Activated CD8-positive, alpha-beta memory T cell treated with anti-CD3 and anti-CD28 coated beads, Interleukin-2, amount 10 ng/mL, durations not matched to agents 7 days and 5 days (primary cell): ENCODE measurements around the gene CLECL1. TPM values are rescaled to one million over a fixed set of nuclear protein-coding genes. Genes with fewer than 3 reads are reported as not detected.
A peak's percentile ranks its signal among the peaks of the same experiment; 100 is the strongest.

ENCODE experiments used
- ATAC-seq: fragments of 150-1000 bp; cut with Tn5 transposase; one replicate; pipeline ENCODE4 v1.10.0; 2021; ENCODE audit warnings: moderate library complexity
- CTCF ChIA-PET: fragments of 350-600 bp; sonication (Branson Sonifier 250); formaldehyde crosslinking; loops from one replicate; lab custom pipeline; 2021; ENCODE audit warnings: antibody characterized with exemption; lab: Charles Lee
- DNase-seq: peaks from one replicate; pipeline ENCODE4 v3.0.0-alpha.2; 2020
- H3K27ac Mint-ChIP-seq: one replicate; pipeline ENCODE4 v1.8.0; 2021; ENCODE audit warnings: mild to moderate bottlenecking, mixed read lengths
- H3K27me3 Mint-ChIP-seq: one replicate; pipeline ENCODE4 v1.8.0; 2021; ENCODE audit warnings: mixed read lengths
- H3K36me3 Mint-ChIP-seq: one replicate; pipeline ENCODE4 v1.8.0; 2021; ENCODE audit warnings: mild to moderate bottlenecking, mixed read lengths
- H3K4me1 Mint-ChIP-seq: one replicate; pipeline ENCODE4 v1.8.0; 2021; ENCODE audit warnings: mixed read lengths
- H3K4me3 Mint-ChIP-seq: one replicate; pipeline ENCODE4 v1.8.0; 2021; ENCODE audit warnings: mild to moderate bottlenecking, moderate library complexity, mixed read lengths
- H3K9me3 Mint-ChIP-seq: one replicate; pipeline ENCODE4 v1.8.0; 2022; ENCODE audit warnings: low read depth, mixed read lengths
- total RNA-seq, 2 experiments: library from RNA; stranded (reverse); gene quantifications; one replicate each; pipeline ENCODE4 v1.2.3, GENCODE V29; 2021

The CLECL1 gene
- total RNA-seq, 2 experiments from 2014 or later = 2.2 to 8.8 TPM

GRCh38 chr12:9757433-9758025 is 24.6 kb upstream of the CLECL1 start:
- no peaks in the 10 kb centered on the region for H3K9me3 Mint-ChIP-seq
- H3K4me1 Mint-ChIP-seq = peaks cover 52% of the 10 kb centered on the region
- no peaks in the 10 kb centered on the region for H3K27me3 Mint-ChIP-seq

GRCh38 chr12:9756706-9757105 is 23.8 kb upstream of the CLECL1 start:
- peak overlapping the region; percentile 99 for H3K4me3 Mint-ChIP-seq
- peaks cover 77% of the 10 kb centered on the region for H3K36me3 Mint-ChIP-seq
- H3K27ac Mint-ChIP-seq = peak overlapping the region; percentile 82
- H3K4me1 Mint-ChIP-seq = peaks cover 47% of the 10 kb centered on the region
- DNase-seq = no peak
- no peak for ATAC-seq
- CTCF ChIA-PET = interaction anchor here (12.5 to 17.2 kb wide), 3 partner anchors 15 to 55 kb away, joined by 108 to 503 read pairs (median 187); no protein-coding TSS in a partner anchor
- no peaks in the 10 kb centered on the region for H3K9me3 Mint-ChIP-seq
- H3K27me3 Mint-ChIP-seq = no peaks in the 10 kb centered on the region

More at GRCh38 chr12:9757433-9758025, 24.6 kb upstream of the CLECL1 start:
- no peak for ATAC-seq
- DNase-seq = no peak
- CTCF ChIA-PET = interaction anchor here (0.7 to 17.2 kb wide), 7 partner anchors 7 to 111 kb away, joined by 3 to 503 read pairs (median 74); partner anchors contain the start of gene CLEC2B
- peak overlapping the region; percentile 99 for H3K27ac Mint-ChIP-seq
- peak overlapping the region; percentile 99 for H3K4me3 Mint-ChIP-seq
- H3K36me3 Mint-ChIP-seq = peaks cover 75% of the 10 kb centered on the region

GRCh38 chr12:9756170-9756569 is 23.3 kb upstream of the CLECL1 start:
- H3K4me1 Mint-ChIP-seq = peaks cover 49% of the 10 kb centered on the region
- H3K4me3 Mint-ChIP-seq = peak overlapping the region; percentile 99
- DNase-seq = no peak
- H3K27ac Mint-ChIP-seq = peak overlapping the region; percentile 82
- no peaks in the 10 kb centered on the region for H3K27me3 Mint-ChIP-seq
- CTCF ChIA-PET = interaction anchor here (12.5 to 17.2 kb wide), 3 partner anchors 14 to 55 kb away, joined by 108 to 503 read pairs (median 187); no protein-coding TSS in a partner anchor
- H3K9me3 Mint-ChIP-seq = no peaks in the 10 kb centered on the region
- H3K36me3 Mint-ChIP-seq = peaks cover 79% of the 10 kb centered on the region
- no peak for ATAC-seq

GRCh38 chr12:9755567-9755966 is 22.7 kb upstream of the CLECL1 start:
- Mint-ChIP-seq H3K27me3 (no peaks in the 10 kb centered on the region), H3K36me3 (peaks cover 79% of the 10 kb centered on the region), H3K4me3 (peak overlapping the region; percentile 66), H3K27ac (peak overlapping the region; percentile 69), H3K9me3 (no peaks in the 10 kb centered on the region), H3K4me1 (peaks cover 52% of the 10 kb centered on the region)
- DNase-seq (no peak), ATAC-seq (no peak)
- CTCF ChIA-PET = interaction anchor here (1.0 to 17.2 kb wide), 6 partner anchors 14 to 139 kb away, joined by 3 to 503 read pairs (median 56); no protein-coding TSS in a partner anchor

GRCh38 chr12:9755035-9755434 is 22.1 kb upstream of the CLECL1 start:
- Mint-ChIP-seq H3K4me1 (peaks cover 57% of the 10 kb centered on the region), H3K27ac (peak overlapping the region; percentile 69), H3K27me3 (no peaks in the 10 kb centered on the region), H3K4me3 (peak overlapping the region; percentile 66), H3K36me3 (peaks cover 77% of the 10 kb centered on the region), H3K9me3 (no peaks in the 10 kb centered on the region)
- CTCF ChIA-PET = interaction anchor here (1.0 to 17.2 kb wide), 6 partner anchors 13 to 140 kb away, joined by 3 to 503 read pairs (median 56); no protein-coding TSS in a partner anchor
- DNase-seq (no peak), ATAC-seq (no peak)

GRCh38 chr12:9754099-9754927 is 21.4 kb upstream of the CLECL1 start:
- peak overlapping the region; percentile 66 for H3K4me3 Mint-ChIP-seq
- CTCF ChIA-PET = interaction anchor here (1.0 to 17.2 kb wide), 6 partner anchors 12 to 140 kb away, joined by 3 to 503 read pairs (median 56); no protein-coding TSS in a partner anchor
- peaks cover 69% of the 10 kb centered on the region for H3K36me3 Mint-ChIP-seq
- no peaks in the 10 kb centered on the region for H3K27me3 Mint-ChIP-seq
- no peaks in the 10 kb centered on the region for H3K9me3 Mint-ChIP-seq
- H3K4me1 Mint-ChIP-seq = peaks cover 58% of the 10 kb centered on the region
- DNase-seq (no peak), ATAC-seq (no peak)
- H3K27ac Mint-ChIP-seq = peak overlapping the region; percentile 54

GRCh38 chr12:9753498-9753897 is 20.6 kb upstream of the CLECL1 start:
- Mint-ChIP-seq H3K4me3 (peak overlapping the region; percentile 16), H3K27me3 (no peaks in the 10 kb centered on the region), H3K4me1 (peaks cover 61% of the 10 kb centered on the region), H3K27ac (peak overlapping the region; percentile 77), H3K36me3 (peaks cover 64% of the 10 kb centered on the region), H3K9me3 (no peaks in the 10 kb centered on the region)
- ATAC-seq = no peak
- DNase-seq = no peak
- CTCF ChIA-PET = interaction anchor here (12.5 to 17.2 kb wide), 3 partner anchors 12 to 58 kb away, joined by 108 to 503 read pairs (median 187); no protein-coding TSS in a partner anchor

GRCh38 chr12:9753073-9753472 is 20.2 kb upstream of the CLECL1 start:
- H3K4me1 Mint-ChIP-seq = peaks cover 61% of the 10 kb centered on the region
- peak overlapping the region; percentile 17 for H3K27ac Mint-ChIP-seq
- H3K9me3 Mint-ChIP-seq = no peaks in the 10 kb centered on the region
- CTCF ChIA-PET = interaction anchor here (5.8 to 17.2 kb wide), 4 partner anchors 7 to 58 kb away, joined by 74 to 503 read pairs (median 148); partner anchors contain the start of gene CD69
- H3K27me3 Mint-ChIP-seq = no peaks in the 10 kb centered on the region
- peak overlapping the region; percentile 21 for H3K4me3 Mint-ChIP-seq
- peaks cover 60% of the 10 kb centered on the region for H3K36me3 Mint-ChIP-seq
- ATAC-seq (no peak), DNase-seq (no peak)

- H3K27ac Mint-ChIP-seq = peak overlapping the region; percentile 82
- no peaks in the 10 kb centered on the region for H3K27me3 Mint-ChIP-seq
- ATAC-seq (peak; percentile 31), DNase-seq (no peak)
- peaks cover 61% of the 10 kb centered on the region for H3K4me1 Mint-ChIP-seq
- peaks cover 53% of the 10 kb centered on the region for H3K36me3 Mint-ChIP-seq
- CTCF ChIA-PET = interaction anchor here (1.2 to 17.2 kb wide), 6 partner anchors 8 to 59 kb away, joined by 7 to 503 read pairs (median 91); partner anchors contain the start of gene CD69
- no peaks in the 10 kb centered on the region for H3K9me3 Mint-ChIP-seq
- peak overlapping the region; percentile 32 for H3K4me3 Mint-ChIP-seq
Measured at GRCh38 chr12:9752145-9752933, 19.4 kb upstream of the CLECL1 start.

GRCh38 chr12:9751204-9752144 is 18.6 kb upstream of the CLECL1 start:
- H3K4me3 Mint-ChIP-seq = peak overlapping the region; percentile 32
- no peaks in the 10 kb centered on the region for H3K27me3 Mint-ChIP-seq
- peaks cover 58% of the 10 kb centered on the region for H3K4me1 Mint-ChIP-seq
- ATAC-seq = peak; percentile 54
- H3K9me3 Mint-ChIP-seq = no peaks in the 10 kb centered on the region
- H3K27ac Mint-ChIP-seq = peak overlapping the region; percentile 82
- peaks cover 44% of the 10 kb centered on the region for H3K36me3 Mint-ChIP-seq
- DNase-seq = peak; percentile 64
- CTCF ChIA-PET = interaction anchor here (1.0 to 17.2 kb wide), 26 partner anchors 9 to 808 kb away, joined by 3 to 503 read pairs (median 6); partner anchors contain the start of genes CD69 and CLEC2B

- peaks cover 52% of the 10 kb centered on the region for H3K4me1 Mint-ChIP-seq
- DNase-seq = peak; percentile 71
Measured at GRCh38 chr12:9750276-9751203, 17.6 kb upstream of the CLECL1 start.

More at GRCh38 chr12:9750276-9751203, 17.6 kb upstream of the CLECL1 start:
- Mint-ChIP-seq H3K4me3 (peak overlapping the region; percentile 37), H3K9me3 (no peaks in the 10 kb centered on the region), H3K36me3 (peaks cover 36% of the 10 kb centered on the region), H3K27me3 (no peaks in the 10 kb centered on the region), H3K27ac (peak overlapping the region; percentile 61)
- CTCF ChIA-PET = interaction anchor here (0.6 to 17.2 kb wide), 37 partner anchors 9 to 809 kb away, joined by 3 to 503 read pairs (median 5); partner anchors contain the start of genes CD69, CLEC12B and CLEC2B
- peak; percentile 65 for ATAC-seq
